Activated CD8-positive, alpha-beta memory T cell treated with anti-CD3 and anti-CD28 coated beads, Interleukin-2, amount 10 ng/mL, durations not matched to agents 7 days and 5 days (primary cell): Measurements from ENCODE around the gene TMEM143. TPM values are rescaled to one million over a fixed set of nuclear protein-coding genes. Genes with fewer than 3 reads are reported as not detected.
"Not testable (repeated sequence)": the region's sequence is repeated elsewhere in the genome, so short reads cannot be mapped to it uniquely, and the experiment has no call there.

ENCODE experiments used
- ATAC-seq: fragments of 150-1000 bp; cut with Tn5 transposase; one replicate; pipeline ENCODE4 v1.10.0; 2021; ENCODE audit warnings: moderate library complexity
- CTCF ChIA-PET: fragments of 350-600 bp; sonication (Branson Sonifier 250); formaldehyde crosslinking; loops from one replicate; lab custom pipeline; 2021; ENCODE audit warnings: antibody characterized with exemption; lab: Charles Lee
- DNase-seq: peaks from one replicate; pipeline ENCODE4 v3.0.0-alpha.2; 2020
- H3K27ac Mint-ChIP-seq: one replicate; pipeline ENCODE4 v1.8.0; 2021; ENCODE audit warnings: mild to moderate bottlenecking, mixed read lengths
- H3K27me3 Mint-ChIP-seq: one replicate; pipeline ENCODE4 v1.8.0; 2021; ENCODE audit warnings: mixed read lengths
- H3K36me3 Mint-ChIP-seq: one replicate; pipeline ENCODE4 v1.8.0; 2021; ENCODE audit warnings: mild to moderate bottlenecking, mixed read lengths
- H3K4me1 Mint-ChIP-seq: one replicate; pipeline ENCODE4 v1.8.0; 2021; ENCODE audit warnings: mixed read lengths
- H3K4me3 Mint-ChIP-seq: one replicate; pipeline ENCODE4 v1.8.0; 2021; ENCODE audit warnings: mild to moderate bottlenecking, moderate library complexity, mixed read lengths
- H3K9me3 Mint-ChIP-seq: one replicate; pipeline ENCODE4 v1.8.0; 2022; ENCODE audit warnings: low read depth, mixed read lengths
- total RNA-seq, 2 experiments: library from RNA; stranded (reverse); gene quantifications; one replicate each; pipeline ENCODE4 v1.2.3, GENCODE V29; 2021

TMEM143 gene
- total RNA-seq, 2 experiments from 2014 or later: 16.7 to 22.3 TPM

DNA sequence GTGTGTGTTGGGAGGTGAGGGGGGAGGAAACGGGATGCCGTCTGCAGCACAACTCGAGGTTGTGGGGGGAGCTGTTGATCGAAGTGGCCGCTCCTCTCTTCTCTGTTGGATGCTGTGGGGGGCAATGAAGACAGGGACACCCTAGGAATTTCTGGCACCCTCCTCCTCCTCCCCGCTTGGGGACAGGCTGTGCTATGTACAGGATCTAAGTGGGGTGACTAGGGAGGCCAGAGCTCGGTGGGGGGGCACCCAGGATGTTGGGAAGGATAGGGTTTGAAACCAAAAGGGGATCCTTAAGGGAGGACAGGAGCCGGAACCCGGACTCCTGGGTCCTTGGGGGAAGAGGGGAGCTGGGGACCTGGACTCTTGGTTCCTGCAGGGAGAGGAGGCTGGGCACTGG lies 31.8 kb upstream of the TMEM143 start:
- CTCF ChIA-PET: interaction anchor here (1.2 to 1.8 kb wide), 2 partner anchors 19 to 62 kb away, joined by 4 read pairs; no protein-coding TSS in a partner anchor
- no peaks in the 10 kb centered on the region for H3K9me3 Mint-ChIP-seq
- no peak for ATAC-seq
- no peak for DNase-seq
- H3K27ac Mint-ChIP-seq: no peak overlapping the region
- H3K4me3 Mint-ChIP-seq: no peak overlapping the region
- H3K27me3 Mint-ChIP-seq: peaks cover 46% of the 10 kb centered on the region
- H3K4me1 Mint-ChIP-seq: peaks cover 34% of the 10 kb centered on the region
- H3K36me3 Mint-ChIP-seq: peaks cover 2% of the 10 kb centered on the region

DNA sequence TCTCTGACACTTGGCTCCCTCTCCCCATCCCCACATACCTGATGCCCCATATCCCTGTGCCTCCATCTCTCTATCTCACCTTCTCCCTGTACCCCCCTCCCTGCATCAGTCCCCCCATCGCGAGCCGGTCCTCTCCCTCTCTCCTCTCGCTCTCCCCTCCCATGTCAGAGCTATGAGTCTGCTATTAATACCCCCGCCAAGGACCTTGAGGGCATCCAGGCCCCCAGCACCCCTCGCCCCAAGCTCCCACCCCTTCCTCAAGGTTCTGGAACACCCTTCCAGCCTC lies 31.4 kb upstream of the TMEM143 start:
- DNase-seq (no peak), ATAC-seq (no peak)
- H3K9me3 Mint-ChIP-seq: no peaks in the 10 kb centered on the region
- CTCF ChIA-PET: interaction anchor here (1.2 to 1.8 kb wide), 2 partner anchors 19 to 62 kb away, joined by 4 read pairs; no protein-coding TSS in a partner anchor
- peaks cover 46% of the 10 kb centered on the region for H3K27me3 Mint-ChIP-seq
- peaks cover 2% of the 10 kb centered on the region for H3K36me3 Mint-ChIP-seq
- peaks cover 32% of the 10 kb centered on the region for H3K4me1 Mint-ChIP-seq
- H3K4me3 Mint-ChIP-seq: no peak overlapping the region
- no peak overlapping the region for H3K27ac Mint-ChIP-seq

DNA sequence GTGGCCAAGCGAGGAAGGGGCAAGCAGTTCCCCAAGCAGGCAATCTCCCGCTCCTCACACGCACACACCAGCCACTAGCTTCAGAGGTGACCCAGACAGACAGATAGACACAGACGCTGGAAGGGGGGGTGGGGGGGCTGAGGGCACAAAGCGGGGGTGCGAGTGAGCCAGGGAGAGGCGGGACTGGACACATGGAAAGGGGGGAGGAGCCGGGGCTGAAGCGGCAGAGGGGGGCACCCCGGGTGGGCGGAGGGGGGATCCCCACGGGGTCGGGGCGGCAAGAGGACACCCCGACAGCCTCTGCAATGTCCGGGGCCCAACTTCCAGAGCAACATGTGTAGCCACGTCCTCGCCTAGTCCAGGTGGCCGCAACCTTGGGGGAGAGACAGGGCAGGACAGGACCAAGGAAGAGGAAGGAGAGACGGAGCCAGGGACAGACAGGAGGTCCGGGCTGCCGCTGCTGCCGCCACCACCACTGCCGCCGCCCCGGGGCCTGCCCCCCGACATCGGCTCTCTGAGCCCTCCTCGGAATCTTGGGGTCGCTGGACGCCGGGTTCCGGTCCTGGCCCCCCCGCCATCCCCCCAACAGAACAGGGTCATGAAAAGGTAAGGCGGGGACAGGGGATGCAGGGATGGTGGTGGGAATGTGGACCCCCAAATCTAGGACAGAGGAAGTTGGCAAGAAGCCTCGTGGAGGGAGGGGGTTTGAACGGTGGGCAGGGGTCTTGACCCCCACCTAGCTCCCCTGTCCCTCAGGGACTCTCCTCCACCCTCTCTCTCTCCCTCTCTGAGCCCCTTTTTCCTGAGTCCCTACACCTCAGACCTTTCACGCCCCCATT lies 30.8 kb upstream of the TMEM143 start:
- DNase-seq (no peak), ATAC-seq (no peak)
- peaks cover 46% of the 10 kb centered on the region for H3K27me3 Mint-ChIP-seq
- no peaks in the 10 kb centered on the region for H3K9me3 Mint-ChIP-seq
- no peak overlapping the region for H3K4me3 Mint-ChIP-seq
- CTCF ChIA-PET: interaction anchor here (1.8 kb wide), 1 partner anchor 20 kb away, joined by 4 read pairs; no protein-coding TSS in a partner anchor
- H3K27ac Mint-ChIP-seq: no peak overlapping the region
- peaks cover 27% of the 10 kb centered on the region for H3K4me1 Mint-ChIP-seq
- peaks cover under 1% of the 10 kb centered on the region for H3K36me3 Mint-ChIP-seq

DNA sequence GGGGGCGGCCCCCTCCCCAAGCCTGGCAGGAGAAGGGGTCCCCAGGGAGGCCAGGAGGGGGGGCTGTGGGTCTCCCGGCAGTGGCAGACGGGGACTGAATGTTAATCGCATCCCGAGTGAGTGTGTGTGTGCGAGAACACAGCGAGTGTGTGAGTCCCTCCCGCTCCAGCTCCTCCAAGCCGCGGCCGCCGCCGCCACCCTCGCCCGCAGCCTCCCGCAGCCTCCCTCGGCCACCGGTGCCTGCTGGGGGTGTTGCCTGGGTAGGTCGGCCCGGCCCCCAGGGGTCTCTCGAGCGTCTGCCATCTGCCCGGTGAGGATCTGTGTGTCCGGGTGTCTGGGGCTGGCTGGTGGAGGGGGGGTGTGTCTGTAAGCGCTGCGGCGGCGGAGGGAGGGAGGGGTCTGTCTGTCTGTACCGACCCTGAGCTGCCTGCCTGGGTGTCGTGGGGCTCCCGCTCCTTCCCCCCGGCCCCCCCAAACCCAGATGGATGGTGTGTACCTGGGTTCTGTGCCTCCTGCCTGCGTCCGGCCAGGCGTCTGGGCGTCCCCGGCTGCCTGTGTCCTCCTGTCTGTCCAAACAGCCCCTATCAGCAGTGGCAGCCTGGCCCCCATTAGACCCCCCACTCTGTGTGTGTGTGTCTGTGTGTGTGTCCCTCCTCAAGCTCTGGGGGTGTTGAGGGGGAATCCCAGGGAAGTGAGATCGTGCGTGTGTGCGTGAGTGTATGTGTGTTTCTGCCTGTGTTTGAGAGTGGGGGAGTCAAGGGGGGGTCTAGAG lies 30.0 kb upstream of the TMEM143 start, which contains the start of gene GRIN2D:
Gene GRIN2D, plus strand, starts transcription at position 110 of the 772 bp plus-strand sequence. CDS start 4,725 bp downstream, outside the sequence.
- no peak within 1 kb of the TSS for H3K27ac Mint-ChIP-seq
- H3K4me3 Mint-ChIP-seq: no peak within 1 kb of the TSS
- H3K4me1 Mint-ChIP-seq: peaks cover 25% of the 10 kb centered on the region
- CTCF ChIA-PET: interaction anchor here (1.1 kb wide), 2 partner anchors 8 to 60 kb away, joined by 3 to 4 read pairs; no protein-coding TSS in a partner anchor
- H3K36me3 Mint-ChIP-seq: peaks cover 3% of the 10 kb centered on the region
- DNase-seq (no peak), ATAC-seq (no peak)
- H3K27me3 Mint-ChIP-seq: peaks cover 46% of the 10 kb centered on the region
- no peaks in the 10 kb centered on the region for H3K9me3 Mint-ChIP-seq

DNA sequence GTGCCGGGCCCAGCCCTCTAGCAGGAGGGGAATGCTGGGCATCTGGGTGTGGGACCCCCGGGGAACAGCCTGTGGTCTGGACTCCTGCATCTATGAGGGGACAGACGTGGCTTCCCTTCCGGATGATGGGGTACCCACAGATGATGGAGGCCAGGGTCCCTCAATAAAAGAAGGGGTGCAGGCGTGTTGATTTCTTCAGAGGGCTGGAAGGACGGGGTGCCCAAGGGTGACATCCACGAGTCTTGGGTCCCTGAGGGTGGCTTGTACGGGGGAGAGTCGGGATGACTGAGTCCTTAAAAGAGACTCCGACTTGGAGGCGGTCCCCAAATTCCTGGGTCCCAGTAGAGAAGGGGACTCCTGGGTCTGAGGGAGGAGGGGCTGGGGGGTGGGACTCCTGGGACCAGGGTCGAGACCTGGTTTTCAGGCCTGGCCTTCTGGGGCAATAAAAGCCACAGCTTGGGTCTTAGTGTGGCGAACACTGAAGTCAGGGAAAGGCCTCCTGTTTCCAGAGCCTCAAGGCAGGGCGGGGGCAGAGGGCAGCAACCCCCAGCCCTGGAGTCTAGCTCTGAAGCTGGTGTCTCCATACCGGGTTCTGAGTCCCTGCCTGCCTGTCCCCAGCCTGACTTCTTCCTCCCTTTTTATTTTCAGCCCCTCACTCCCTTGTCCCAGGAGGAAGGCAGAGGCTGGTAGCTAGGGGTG lies 29.3 kb upstream of the TMEM143 start:
- H3K4me3 Mint-ChIP-seq: no peak overlapping the region
- H3K4me1 Mint-ChIP-seq: peaks cover 29% of the 10 kb centered on the region
- peaks cover 10% of the 10 kb centered on the region for H3K36me3 Mint-ChIP-seq
- CTCF ChIA-PET: interaction anchor here (1.1 kb wide), 2 partner anchors 9 to 59 kb away, joined by 3 to 4 read pairs; no protein-coding TSS in a partner anchor
- H3K9me3 Mint-ChIP-seq: no peaks in the 10 kb centered on the region
- peaks cover 45% of the 10 kb centered on the region for H3K27me3 Mint-ChIP-seq
- DNase-seq (no peak), ATAC-seq (no peak)
- no peak overlapping the region for H3K27ac Mint-ChIP-seq

DNA sequence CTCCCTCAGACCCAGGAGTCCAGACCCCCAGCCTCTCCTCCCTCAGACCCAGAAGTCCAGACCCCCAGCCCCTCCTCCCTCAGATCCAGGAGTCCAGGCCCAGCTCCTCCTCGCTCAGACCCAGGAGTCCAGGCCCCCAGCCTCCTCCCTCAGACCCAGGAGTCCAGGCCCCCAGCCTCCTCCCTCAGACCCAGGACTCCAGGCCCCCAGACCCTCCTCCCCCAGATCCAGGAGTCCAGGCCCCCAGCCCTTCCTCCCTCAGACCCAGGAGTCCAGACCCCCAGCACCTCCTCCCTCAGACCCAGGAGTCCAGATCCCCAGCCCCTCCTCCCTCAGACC lies 28.2 kb upstream of the TMEM143 start:
- not testable (repeated sequence) for H3K9me3 Mint-ChIP-seq, ATAC-seq, DNase-seq, H3K27ac Mint-ChIP-seq
- Mint-ChIP-seq H3K4me1 (peaks cover 21% of the 10 kb centered on the region), H3K36me3 (peaks cover 15% of the 10 kb centered on the region), H3K4me3 (peak overlapping the region; percentile 93), H3K27me3 (peaks cover 36% of the 10 kb centered on the region)
- CTCF ChIA-PET: interaction anchor here (0.7 to 2.2 kb wide), 34 partner anchors 10 to 225 kb away, joined by 3 to 67 read pairs (median 5); partner anchors contain the start of genes GRWD1, SYNGR4 and TMEM143

DNA sequence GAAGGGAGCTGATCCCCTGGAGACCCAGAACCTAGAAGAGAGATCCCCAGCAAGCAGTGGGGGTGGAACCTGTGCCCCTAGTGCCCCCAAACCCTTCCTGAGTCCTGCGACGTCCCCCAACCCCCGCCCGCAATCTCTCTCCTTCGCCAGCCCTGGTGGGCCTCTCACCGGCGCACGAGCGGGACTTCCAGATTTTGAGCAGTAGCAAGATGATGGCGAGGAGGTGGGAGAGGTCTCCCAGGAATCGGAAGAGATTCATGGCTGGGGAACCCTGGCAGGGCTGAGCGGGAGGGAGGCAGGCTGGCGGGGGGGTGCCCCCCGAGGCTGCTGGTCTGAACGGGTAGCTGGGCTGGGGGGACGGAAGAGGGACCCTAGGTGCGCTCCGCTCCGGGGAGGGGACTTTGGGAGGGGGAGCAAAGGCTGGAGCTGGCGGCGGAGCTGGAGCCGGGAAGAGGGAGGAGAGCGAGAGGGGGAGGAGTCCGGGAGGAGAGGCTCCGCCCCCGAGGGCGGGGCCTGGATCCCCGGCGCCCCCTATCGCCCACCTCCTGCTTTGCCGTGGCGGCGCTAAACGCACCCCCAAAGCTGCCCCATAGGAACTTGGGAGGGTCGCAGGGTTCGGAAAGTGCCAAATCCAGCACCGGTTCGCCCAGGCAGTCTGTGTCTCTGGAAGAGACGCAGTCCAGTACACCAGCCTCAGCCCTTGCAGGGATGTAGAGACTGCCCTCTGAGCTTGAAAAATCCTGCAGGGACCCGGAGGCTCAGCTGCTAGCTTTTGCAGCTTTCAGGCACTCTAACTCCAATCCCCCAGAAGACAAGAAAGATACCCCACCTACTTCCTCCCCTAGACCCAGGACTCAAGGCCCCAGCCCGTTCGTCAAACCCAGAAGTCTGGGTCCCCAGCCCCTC lies 27.6 kb upstream of the TMEM143 start, which contains the start of gene KDELR1:
Gene KDELR1, minus strand, starts transcription at position 452 of the 906 bp plus-strand sequence. Its CDS starts 193 bp downstream, at position 259.
- DNase-seq: peak; percentile 77
- peak within 1 kb of the TSS; percentile 92 for H3K27ac Mint-ChIP-seq
- peaks cover 21% of the 10 kb centered on the region for H3K4me1 Mint-ChIP-seq
- H3K9me3 Mint-ChIP-seq: no peaks in the 10 kb centered on the region
- CTCF ChIA-PET: interaction anchor here (0.6 to 2.2 kb wide), 46 partner anchors 10 to 541 kb away, joined by 3 to 67 read pairs (median 4); partner anchors contain the start of genes GRWD1, NUCB1, SYNGR4 and TMEM143
- peaks cover 16% of the 10 kb centered on the region for H3K36me3 Mint-ChIP-seq
- peaks cover 32% of the 10 kb centered on the region for H3K27me3 Mint-ChIP-seq
- peak within 1 kb of the TSS; percentile 93 for H3K4me3 Mint-ChIP-seq
- peak; percentile 79 for ATAC-seq

DNA sequence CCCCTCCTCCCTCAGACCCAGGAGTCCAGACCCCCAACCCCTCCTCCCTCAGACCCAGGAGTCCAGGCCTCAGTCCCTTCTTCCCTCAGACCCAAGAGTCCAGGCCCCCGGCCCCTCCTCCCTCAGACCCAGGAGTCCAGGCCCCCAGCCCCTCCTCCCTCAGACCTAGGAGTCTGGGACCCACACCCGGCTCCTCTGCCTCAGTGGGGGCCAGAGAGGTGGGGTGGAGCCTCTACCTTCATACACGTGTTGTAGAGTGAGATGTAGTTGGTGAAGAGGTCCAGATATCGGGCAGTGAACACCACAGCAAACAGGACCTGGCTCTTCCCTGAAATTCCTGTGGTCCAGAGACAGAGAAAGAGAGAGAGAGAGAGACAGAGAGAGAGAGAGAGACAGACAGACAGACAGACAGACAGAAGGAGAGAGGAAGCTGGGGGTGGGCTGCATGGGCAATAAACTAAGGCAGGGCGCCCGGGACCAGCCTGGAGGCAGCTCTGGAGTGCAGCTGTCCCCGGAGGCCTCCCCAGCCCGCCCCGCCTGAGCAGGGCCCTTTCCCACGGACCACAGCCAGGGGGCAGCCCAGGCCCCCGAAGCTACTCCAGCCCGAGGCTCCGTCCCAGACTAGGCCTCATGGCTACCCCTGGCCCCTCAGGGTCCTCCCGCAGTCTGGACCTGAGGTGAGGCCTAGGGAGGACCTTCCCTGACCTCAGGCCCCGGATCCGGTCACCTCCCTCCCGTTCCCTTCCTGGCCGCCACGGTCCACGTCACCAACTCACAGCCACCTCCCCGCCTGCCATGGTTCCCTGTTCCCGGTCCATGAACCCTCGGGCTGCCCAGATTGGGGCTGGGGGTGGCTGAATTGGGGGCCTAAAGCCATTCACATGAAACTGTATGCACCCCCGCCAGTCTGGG lies 26.7 kb upstream of the TMEM143 start:
- peak; percentile 80 for ATAC-seq
- peaks cover 19% of the 10 kb centered on the region for H3K36me3 Mint-ChIP-seq
- DNase-seq: peak; percentile 82
- CTCF ChIA-PET: interaction anchor here (0.6 to 2.2 kb wide), 37 partner anchors 9 to 542 kb away, joined by 3 to 67 read pairs (median 5); partner anchors contain the start of genes GRWD1, NUCB1, SYNGR4 and TMEM143
- peaks cover 24% of the 10 kb centered on the region for H3K27me3 Mint-ChIP-seq
- no peaks in the 10 kb centered on the region for H3K9me3 Mint-ChIP-seq
- H3K4me3 Mint-ChIP-seq: peak overlapping the region; percentile 93
- peaks cover 20% of the 10 kb centered on the region for H3K4me1 Mint-ChIP-seq
- H3K27ac Mint-ChIP-seq: peak overlapping the region; percentile 92

DNA sequence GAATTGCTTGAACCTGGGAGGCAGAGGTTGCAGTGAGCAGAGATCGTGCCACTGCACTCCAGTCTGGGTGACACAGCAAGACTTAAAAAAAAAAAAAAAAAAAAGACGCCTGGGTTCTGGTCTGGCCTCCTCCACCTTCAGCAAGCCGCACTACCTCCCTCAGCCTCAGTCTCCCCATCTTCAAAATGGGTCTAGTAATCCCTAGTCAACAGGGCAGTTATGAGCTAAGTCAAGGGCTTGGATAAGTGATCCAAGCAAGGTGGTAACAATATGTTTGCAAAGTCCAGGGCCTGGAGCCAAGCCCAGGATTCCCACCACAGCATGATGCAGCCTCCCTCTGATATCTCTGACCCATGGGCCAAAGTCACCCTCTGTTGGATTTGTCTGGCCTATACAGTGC lies 23.2 kb upstream of the TMEM143 start:
- peaks cover 15% of the 10 kb centered on the region for H3K4me1 Mint-ChIP-seq
- H3K36me3 Mint-ChIP-seq: peaks cover 30% of the 10 kb centered on the region
- no peak overlapping the region for H3K4me3 Mint-ChIP-seq
- ATAC-seq (no peak), DNase-seq (no peak)
- no peaks in the 10 kb centered on the region for H3K9me3 Mint-ChIP-seq
- CTCF ChIA-PET: interaction anchor here (0.7 kb wide), 1 partner anchor 25 kb away, joined by 3 read pairs; no protein-coding TSS in a partner anchor
- no peak overlapping the region for H3K27ac Mint-ChIP-seq
- no peaks in the 10 kb centered on the region for H3K27me3 Mint-ChIP-seq

DNA sequence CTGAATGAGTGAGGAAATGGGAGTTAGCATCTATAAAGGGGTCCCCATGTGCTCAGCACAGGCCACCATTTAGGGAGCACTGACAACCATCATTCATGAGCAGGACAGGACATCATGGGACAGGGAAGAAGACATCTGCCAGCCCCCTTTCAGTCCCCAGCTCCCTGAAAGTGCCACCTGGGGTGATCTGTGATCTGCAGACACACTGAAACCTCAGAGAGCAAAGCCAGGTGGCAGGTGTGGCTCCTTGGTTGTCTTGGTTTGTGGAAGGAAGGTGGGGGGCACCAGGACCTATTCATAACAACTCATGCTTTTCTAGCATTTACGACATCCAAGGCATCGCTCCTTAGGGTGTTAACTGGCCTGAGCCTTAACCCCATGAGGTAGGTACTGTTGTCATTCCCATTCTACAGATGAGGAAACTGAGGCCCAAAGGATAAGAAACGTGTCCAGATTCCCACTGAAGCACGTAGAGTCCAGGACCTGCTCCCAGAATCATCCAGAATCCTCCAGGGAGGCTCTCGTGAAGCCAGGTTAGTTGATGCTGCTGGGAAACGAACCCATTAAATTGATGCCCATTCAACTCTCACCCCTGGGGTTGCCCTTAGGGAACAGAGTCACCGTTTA lies 21.8 kb upstream of the TMEM143 start:
- peaks cover 13% of the 10 kb centered on the region for H3K4me1 Mint-ChIP-seq
- peaks cover 35% of the 10 kb centered on the region for H3K36me3 Mint-ChIP-seq
- CTCF ChIA-PET: no interaction called here
- no peak overlapping the region for H3K27ac Mint-ChIP-seq
- ATAC-seq (no peak), DNase-seq (no peak)
- H3K9me3 Mint-ChIP-seq: no peaks in the 10 kb centered on the region
- no peaks in the 10 kb centered on the region for H3K27me3 Mint-ChIP-seq
- H3K4me3 Mint-ChIP-seq: no peak overlapping the region

DNA sequence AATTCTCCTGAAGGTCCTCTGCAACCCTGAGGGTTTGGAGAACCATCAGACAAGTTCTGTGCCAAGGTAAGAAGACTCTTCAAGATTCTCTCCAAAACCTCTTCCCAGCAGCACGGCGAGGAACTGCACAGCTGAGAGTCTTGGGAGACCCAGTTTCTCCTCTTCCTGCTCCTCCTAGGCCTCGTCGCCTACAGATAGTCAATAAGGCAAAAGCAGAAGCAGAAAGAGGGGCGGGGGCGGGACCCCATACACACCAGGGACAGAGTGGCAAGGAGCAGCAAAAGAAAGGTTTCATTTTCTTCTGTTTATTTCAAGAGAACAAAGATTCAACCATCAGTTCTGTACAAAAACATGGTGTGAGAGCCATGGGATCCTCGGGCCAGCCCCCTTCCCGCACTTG lies 18.5 kb upstream of the TMEM143 start:
- ATAC-seq: no peak
- peaks cover 2% of the 10 kb centered on the region for H3K4me1 Mint-ChIP-seq

More for the DNA sequence above, 18.5 kb upstream of the TMEM143 start:
- Mint-ChIP-seq H3K27ac (no peak overlapping the region), H3K27me3 (no peaks in the 10 kb centered on the region), H3K4me3 (no peak overlapping the region), H3K36me3 (peaks cover 23% of the 10 kb centered on the region), H3K9me3 (no peaks in the 10 kb centered on the region)
- CTCF ChIA-PET: interaction anchor here (0.7 to 2.4 kb wide), 2 partner anchors 9 to 65 kb away, joined by 3 to 9 read pairs; partner anchors contain the start of gene KDELR1
- DNase-seq: no peak
